ENCODE measurements around the gene TBC1D9B. TPM values are rescaled to one million over a fixed set of nuclear protein-coding genes. Genes with fewer than 3 reads are reported as not detected.

Gene TBC1D9B
- total and polyA plus RNA-seq, 2 of the 13 experiments (the other 11 are each of a cell fraction or from before 2014, with no cell fraction given): 35.0 to 50.0 TPM

- H3K9ac ChIP-seq (ENCODE audit: insufficient read depth, low read depth, low read length): no peak overlapping the region
- no peak for ATAC-seq
These were observed 91.3 kb downstream of the TBC1D9B start for GRCh38 chr5:179816401-179816795.

GRCh38 chr5:179815491-179816249 is 92.0 kb downstream of the TBC1D9B start:
- no peaks in the 10 kb centered on the region for H3K9me3 ChIP-seq (ENCODE audit: low read length)
- H3K4me3 ChIP-seq (replicated peaks in 1 of 3; ENCODE audit: insufficient read depth in 1 of 3, low read depth in 2 of 3, low read length in 3 of 3): no peak overlapping the region
- peaks cover 5% of the 10 kb centered on the region for H3K79me2 ChIP-seq (ENCODE audit: insufficient read depth, low read length)
- no peaks in the 10 kb centered on the region for H4K20me1 ChIP-seq (ENCODE audit: insufficient read depth, low read length)
- H3K27ac ChIP-seq (ENCODE audit: extremely low read length, insufficient read depth, low read length): no peak overlapping the region
- CTCF ChIA-PET (ENCODE audit: low intra/inter-chr PET ratio, low total read pairs): no interaction called here
- no peak overlapping the region for H2AFZ ChIP-seq (ENCODE audit: low read length)
- POLR2A ChIA-PET: interaction anchor here (5.3 kb wide), 1 partner anchor 10 kb away, joined by 115 read pairs; the partner anchor contains the start of gene MGAT4B
- WGBS (ENCODE audit: low lambda C conversion rate): 99% methylated on average over 21 of the region's 21 CpGs
- no peak overlapping the region for H3K4me2 ChIP-seq (ENCODE audit: low read depth, low read length)
- peaks cover 30% of the 10 kb centered on the region for H3K4me1 ChIP-seq (ENCODE audit: insufficient read depth, low read length)
- in situ Hi-C loops (cut with HindIII; ENCODE audit: extremely low pct_ligation_motif_present, low pct_unique_long_range_greater_than_20kb): no loop called here
- intact Hi-C loops (cut with micrococcal nuclease; ENCODE audit: unreplicated experiment): no loop called here
- 0 out of 2 replicates have a peak, but pooled peaks have one; percentile 14 for TF ChIP-seq ZBTB33 (CRISPR knock-in tag; IDR thresholded peaks at IDR 0.05)
- TF ChIP-seq PREB (CRISPR knock-in tag; IDR thresholded peaks at IDR 0.05): no peak
- no peak for TF ChIP-seq ZNF143 (CRISPR knock-in tag; IDR thresholded peaks at IDR 0.05)
- TF ChIP-seq HNRNPLL (IDR thresholded peaks at IDR 0.05; ENCODE audit: low read depth, low read length, poor library complexity, severe bottlenecking): no peak
- peaks cover 11 to 19% of the 10 kb centered on the region in 2 experiments; a peak in 4 of 5 replicates for H3K36me3 ChIP-seq (replicated peaks in 1 of 2; ENCODE audit: control insufficient read depth in 1 of 2, insufficient read depth in 2 of 2, low read length in 2 of 2)
- no peak for DNase-seq (ENCODE audit: low spot score)
- H3K27me3 ChIP-seq (ENCODE audit: control insufficient read depth in 1 of 2, insufficient read depth in 2 of 2, low read length in 2 of 2): no peaks in the 10 kb centered on the region
- no TSS peak for BruUV-seq (replicated peaks)
- ATAC-seq: no peak
- H3K9ac ChIP-seq (ENCODE audit: insufficient read depth, low read depth, low read length): no peak overlapping the region
- no peak for FAIRE-seq

More at GRCh38 chr5:179816401-179816795, 91.3 kb downstream of the TBC1D9B start:
- no peak for TF ChIP-seq ELF4 (CRISPR knock-in tag; IDR thresholded peaks at IDR 0.05; ENCODE audit: borderline replicate concordance)
- TF ChIP-seq HNRNPK (IDR thresholded peaks at IDR 0.05; ENCODE audit: low read depth, low read length, poor library complexity, severe bottlenecking): no peak
- Histone ChIP-seq H3K27me3 (ENCODE audit: control insufficient read depth in 1 of 2, insufficient read depth in 2 of 2, low read length in 2 of 2) (no peaks in the 10 kb centered on the region), H3K4me2 (ENCODE audit: low read depth, low read length) (no peak overlapping the region), H4K20me1 (ENCODE audit: insufficient read depth, low read length) (peaks cover under 1% of the 10 kb centered on the region; the same call in 1 of the 2 replicates), H3K36me3 (replicated peaks in 1 of 2; ENCODE audit: control insufficient read depth in 1 of 2, insufficient read depth in 2 of 2, low read length in 2 of 2) (peaks cover 11 to 19% of the 10 kb centered on the region in 2 experiments; a peak in 4 of 5 replicates), H3K27ac (ENCODE audit: extremely low read length, insufficient read depth, low read length) (no peak overlapping the region), H2AFZ (ENCODE audit: low read length) (no peak overlapping the region), H3K79me2 (ENCODE audit: insufficient read depth, low read length) (peaks cover 12% of the 10 kb centered on the region), H3K4me1 (ENCODE audit: insufficient read depth, low read length) (peaks cover 30% of the 10 kb centered on the region), H3K9me3 (ENCODE audit: low read length) (no peaks in the 10 kb centered on the region), H3K4me3 (replicated peaks in 1 of 3; ENCODE audit: insufficient read depth in 1 of 3, low read depth in 2 of 3, low read length in 3 of 3) (no peak overlapping the region)
- intact Hi-C loops (cut with micrococcal nuclease; ENCODE audit: unreplicated experiment) (no loop called here), in situ Hi-C loops (cut with HindIII; ENCODE audit: extremely low pct_ligation_motif_present, low pct_unique_long_range_greater_than_20kb) (no loop called here)
- BruUV-seq (replicated peaks): no TSS peak
- POLR2A ChIA-PET: interaction anchor here (5.3 kb wide), 1 partner anchor 11 kb away, joined by 115 read pairs; the partner anchor contains the start of gene MGAT4B
- FAIRE-seq (no peak), DNase-seq (ENCODE audit: low spot score) (no peak)
- 97% methylated on average over 23 of the region's 23 CpGs for WGBS (ENCODE audit: low lambda C conversion rate)
- CTCF ChIA-PET (ENCODE audit: low intra/inter-chr PET ratio, low total read pairs): no interaction called here

Data from HepG2 (cell line).